Subcutaneous adipose tissue (tissue), 4 donors: Measurements from ENCODE around the gene RAB40C. TPM values are rescaled to one million over a fixed set of nuclear protein-coding genes. Genes with fewer than 3 reads are reported as not detected.

ENCODE experiments used
- total RNA-seq, 4 donors: library from RNA; depleted of rRNA; stranded (reverse); fragments of >200 nt; gene quantifications; one replicate each; pipeline ENCODE4 v1.1.0, GENCODE V29; 2016
- TF ChIP-seq, protein P1 (sequence below): fragments of 450-650 bp; IDR thresholded peaks from one replicate; pipeline ENCODE4 v1.5.1; 2016; ENCODE audit warnings: low read depth, mild to moderate bottlenecking, control low read depth, antibody characterized with exemption, moderate library complexity

The RAB40C gene
- total RNA-seq, 4 donors from 2014 or later, result 7.7 to 32.2 (median 12.3) TPM

DNA sequence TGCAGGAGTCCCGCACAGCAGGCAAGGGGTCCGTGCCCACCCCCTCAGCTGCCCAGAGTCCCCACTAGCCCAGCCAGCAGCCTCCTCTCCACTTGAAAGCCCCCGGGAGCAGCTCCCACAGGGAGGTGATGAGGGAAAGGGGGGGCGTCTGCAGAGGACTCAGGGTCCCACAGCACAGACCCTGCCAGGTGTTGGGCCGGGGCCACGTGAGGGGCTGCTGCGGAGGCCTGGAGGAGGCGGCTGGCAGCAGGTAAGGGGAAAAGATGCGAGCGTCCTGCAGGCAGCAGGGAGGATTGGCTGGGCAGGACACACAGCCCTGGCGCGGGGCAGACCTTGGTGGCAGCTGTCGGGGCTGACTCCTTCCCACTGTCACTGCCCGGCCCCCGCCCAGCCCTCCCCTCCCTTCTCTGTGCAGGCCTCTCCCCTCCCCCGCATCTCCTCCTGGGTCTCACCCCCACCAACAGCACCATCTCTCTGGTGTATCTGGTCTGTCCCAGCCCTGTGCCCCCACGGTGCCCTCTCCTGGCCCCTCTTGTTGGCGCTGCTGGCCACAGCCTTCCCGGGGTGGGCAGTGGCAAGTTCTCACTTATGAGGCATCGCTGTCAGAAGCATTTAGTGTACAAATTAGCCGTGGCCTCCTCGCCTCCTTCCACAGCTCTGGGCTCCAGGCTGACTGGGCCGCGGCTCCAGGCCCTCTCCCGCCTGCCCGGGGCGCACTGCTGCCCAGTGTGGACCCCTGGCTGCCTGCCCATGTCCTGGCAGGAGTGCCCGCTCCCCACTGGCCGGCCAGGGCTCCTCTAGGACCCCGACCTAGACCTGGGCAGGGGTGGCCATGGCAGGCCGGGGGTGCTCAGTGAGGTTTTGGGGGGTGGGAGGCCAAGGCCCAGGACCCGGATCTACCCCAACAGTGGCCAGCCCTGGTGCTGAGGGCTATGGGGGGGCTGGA, 34.1 kb upstream of the RAB40C start:
- TF ChIP-seq, protein P1, sequence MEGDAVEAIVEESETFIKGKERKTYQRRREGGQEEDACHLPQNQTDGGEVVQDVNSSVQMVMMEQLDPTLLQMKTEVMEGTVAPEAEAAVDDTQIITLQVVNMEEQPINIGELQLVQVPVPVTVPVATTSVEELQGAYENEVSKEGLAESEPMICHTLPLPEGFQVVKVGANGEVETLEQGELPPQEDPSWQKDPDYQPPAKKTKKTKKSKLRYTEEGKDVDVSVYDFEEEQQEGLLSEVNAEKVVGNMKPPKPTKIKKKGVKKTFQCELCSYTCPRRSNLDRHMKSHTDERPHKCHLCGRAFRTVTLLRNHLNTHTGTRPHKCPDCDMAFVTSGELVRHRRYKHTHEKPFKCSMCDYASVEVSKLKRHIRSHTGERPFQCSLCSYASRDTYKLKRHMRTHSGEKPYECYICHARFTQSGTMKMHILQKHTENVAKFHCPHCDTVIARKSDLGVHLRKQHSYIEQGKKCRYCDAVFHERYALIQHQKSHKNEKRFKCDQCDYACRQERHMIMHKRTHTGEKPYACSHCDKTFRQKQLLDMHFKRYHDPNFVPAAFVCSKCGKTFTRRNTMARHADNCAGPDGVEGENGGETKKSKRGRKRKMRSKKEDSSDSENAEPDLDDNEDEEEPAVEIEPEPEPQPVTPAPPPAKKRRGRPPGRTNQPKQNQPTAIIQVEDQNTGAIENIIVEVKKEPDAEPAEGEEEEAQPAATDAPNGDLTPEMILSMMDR, result no peak

DNA sequence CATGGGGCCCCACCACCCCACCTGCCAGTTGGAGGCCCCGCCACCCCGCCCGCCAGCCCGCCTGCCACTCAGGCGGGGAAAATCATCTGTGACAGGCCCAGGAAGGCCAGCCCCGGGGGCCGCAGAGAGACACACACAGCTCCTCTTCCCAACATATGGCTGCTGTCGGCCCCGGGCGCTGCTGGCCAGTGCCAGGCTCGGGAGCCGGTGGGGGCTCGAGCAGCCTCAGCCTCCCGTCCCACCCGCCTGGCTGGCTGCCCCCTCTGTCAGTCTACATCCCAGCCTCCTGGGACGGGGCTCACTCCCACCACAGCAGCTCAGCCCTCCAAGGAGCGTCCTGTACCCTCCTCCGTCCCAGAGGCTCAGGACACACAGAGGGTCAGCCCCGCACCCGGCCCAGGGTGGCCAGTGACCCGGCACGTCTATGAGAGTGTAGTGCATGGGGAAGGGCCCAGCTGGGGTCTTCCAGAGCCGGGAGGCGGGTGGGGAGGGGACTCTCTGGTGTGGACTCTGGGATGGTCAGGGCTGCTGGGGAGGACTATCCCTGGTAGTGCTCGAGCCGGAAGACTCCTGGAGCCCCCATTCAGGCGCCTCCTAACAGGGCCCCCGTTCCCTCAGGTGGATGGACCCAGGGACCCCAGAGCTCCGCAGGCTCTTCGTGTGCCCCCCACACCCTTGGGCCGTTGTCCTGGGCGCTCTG, 33.2 kb upstream of the RAB40C start:
- TF ChIP-seq, protein P1, result no peak

DNA sequence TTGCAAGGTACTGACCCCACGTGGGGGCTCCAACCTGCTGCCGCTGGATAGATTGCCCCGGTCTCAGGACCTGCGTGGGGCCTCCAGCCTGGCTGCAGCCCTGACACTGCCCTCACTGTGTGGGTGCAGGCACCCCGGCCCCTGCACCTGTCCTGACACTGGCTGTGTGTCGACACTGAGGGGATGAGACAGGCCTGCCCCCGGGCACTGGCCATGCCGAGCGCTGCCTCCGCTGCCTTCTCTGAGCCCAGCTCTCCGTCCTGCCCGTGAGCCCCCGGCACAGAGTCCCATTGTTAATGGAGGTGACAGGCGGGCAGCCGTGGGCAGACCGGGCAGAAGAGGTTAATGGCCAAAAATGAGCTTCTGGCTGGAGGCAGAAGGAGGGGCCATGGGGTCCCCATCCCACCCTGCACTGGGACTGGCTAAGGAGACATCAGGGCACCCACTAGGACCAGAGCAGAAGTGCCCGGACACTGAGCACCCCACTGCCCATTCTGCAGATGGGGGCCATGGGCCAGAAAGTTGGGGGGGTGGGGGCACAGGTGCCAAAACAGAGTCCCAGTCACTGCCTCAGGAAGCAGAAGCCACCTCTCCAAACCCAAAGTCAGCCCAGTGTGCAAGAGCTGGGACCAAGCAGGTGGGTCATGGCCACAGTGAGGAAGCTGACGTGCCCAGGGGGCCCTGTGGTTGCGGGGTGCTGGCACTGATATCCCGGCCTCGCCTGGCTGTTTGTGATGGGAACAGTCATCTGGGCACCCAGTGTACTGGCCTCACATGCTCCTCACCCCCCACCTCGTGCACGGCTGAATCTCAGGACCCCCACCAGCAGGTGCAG, 32.2 kb upstream of the RAB40C start:
- TF ChIP-seq, protein P1, result no peak

DNA sequence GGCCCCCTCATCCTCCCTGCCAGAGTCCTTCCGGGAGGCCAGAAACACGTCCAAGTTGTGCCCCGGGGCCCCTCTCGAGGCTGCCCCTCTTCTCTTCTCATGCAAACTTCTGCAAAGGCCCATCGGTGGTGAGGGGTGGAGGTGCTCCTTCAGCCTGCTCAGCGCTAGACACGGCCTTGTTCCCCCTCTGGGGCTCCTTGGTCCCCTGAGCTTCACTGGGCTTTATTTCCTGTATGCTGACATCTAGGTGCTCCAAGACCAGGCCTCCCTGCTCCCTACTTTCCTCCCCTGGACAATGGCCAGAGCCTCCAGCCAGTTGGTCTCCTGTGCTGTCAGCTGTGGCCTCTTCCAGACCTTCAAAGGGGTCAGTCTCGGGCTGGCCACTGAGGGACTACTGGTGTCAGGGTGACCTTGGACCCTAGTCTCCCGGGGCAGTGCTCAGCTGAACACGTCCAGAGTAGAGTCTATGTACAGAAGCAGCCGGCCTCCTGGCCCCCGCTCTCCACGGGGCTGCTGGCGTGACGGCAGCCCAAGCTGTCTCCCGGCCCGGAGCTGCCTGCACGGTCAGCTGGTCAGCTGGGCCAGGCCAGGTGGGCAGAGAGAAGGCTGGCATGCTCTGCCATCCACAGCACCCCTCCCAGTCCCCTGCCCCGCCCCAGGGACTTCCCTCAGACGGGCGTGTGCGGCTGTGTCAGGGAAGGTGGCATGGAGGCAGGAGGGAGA, 31.4 kb upstream of the RAB40C start:
- TF ChIP-seq, protein P1, result no peak

DNA sequence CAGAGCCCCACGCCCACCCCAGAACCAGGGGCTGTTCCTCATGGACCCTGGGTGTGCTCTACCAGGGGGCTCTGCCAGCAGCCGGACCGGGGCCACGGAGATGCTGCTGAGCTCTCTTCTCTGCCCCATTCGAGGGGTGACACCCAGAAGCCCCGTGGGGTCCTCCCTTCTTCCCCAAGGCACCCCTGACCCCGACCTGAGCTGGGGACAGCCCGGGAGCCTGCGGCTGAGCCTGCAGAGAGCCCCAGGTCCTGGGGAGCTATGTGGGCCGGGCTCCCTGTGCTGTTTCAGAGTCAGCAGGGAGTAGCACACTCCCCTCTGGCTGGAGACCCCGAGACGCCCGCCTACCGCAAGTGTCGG, 30.9 kb upstream of the RAB40C start:
- TF ChIP-seq, protein P1, result no peak

DNA sequence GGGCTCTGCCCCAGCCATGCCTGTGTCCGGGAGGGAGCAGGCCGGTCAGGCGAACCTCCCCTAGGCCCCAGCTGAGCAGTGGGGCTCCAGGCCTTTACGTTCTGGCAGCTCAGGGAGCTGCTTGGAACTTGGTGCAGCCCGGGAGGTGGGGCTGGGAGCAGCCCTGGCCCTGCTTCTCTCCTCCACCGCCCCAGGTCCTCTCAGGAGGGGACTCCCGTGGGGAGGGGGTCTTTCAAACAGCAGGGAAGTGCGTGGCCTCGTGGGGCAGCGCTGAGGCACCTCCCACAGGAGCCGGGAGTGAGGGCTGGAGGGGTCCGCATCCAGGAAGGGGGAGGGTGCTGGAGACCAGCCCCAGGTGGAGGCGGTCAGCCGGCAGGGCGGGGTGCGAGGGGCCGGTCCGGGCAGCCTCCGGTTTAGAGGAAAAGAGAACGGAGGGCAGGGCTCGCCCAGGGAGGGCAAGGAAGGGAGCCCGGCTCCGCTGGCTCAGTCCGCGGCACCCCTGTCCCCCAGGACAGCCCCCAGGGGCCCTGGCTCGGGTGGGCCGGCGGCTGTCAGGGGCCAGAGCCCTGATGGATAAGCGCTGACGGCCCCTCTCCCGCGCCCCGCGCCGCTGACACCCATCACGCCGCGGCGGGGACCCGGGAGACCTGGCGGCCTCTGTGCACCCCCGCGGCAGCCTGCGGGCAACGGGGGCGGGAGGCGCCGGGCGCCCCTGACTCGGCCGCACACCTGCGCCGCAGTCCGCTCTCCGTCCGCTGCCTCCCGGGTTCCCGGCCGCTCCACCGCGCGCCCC, 30.3 kb upstream of the RAB40C start:
- TF ChIP-seq, protein P1, result no peak
